NAMALWA (cell line): ENCODE measurements around the gene SNX5.

ENCODE experiments used
- DNase-seq: peaks from one replicate; pipeline ENCODE4 v3.0.0-alpha.2; 2015; ENCODE audit warnings: low spot score

Gene SNX5

DNA sequence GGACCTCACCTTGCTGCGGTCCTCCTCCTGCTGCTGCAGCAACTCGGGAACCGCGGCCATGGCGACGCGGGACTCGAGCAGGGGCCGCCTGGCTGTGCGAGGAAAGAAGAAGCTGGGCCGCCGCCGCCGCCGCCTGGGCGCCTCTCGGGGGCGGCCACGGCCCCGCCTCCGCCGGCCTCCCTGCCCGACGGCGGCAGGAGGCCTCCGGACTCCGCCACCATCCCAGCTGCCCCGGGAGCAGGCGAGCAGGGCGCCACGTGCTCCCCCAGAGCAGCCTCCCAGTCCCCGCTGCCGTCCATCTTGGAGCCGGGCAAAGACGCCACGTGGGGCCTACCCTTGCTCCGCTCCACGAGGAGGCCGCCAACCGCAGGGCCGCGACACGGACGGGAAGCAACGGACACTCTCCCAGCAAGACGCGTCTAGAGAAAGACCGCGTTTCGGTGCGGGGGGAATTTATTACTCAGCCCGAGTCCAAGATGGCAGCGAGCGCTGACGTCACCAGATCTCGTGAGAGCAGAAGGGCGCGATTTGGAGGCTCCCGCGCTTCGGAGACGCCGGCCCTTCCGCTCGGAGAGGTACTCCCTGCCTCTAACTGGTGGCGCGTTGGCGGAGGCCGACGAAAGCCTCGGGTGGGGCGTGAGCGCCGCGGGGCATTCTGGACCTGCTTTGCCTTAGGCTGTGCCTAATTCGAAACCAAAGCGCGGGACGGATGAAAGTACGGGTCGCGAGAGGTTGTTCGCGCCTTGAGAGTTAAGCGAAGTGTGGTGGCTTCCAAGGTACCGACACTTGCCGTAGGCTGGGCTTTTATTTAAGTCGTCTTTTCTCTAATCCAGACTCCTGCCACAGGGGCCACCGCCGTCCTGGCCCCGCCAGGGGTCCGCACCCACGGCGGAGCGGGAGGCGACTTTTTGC lies at the start of gene SNX5, which contains the start of gene MGME1:
Gene SNX5 (minus strand): TSS at position 429 of the 912 bp plus-strand sequence. CDS start 369 bp downstream, at position 60.
Gene MGME1 (plus strand): TSS at position 653 of the 912 bp plus-strand sequence. CDS start 842 bp downstream, outside the sequence.
- peak; percentile 99 for DNase-seq

- DNase-seq, result no peak
These were observed 49.5 kb upstream of the SNX5 start for GRCh38 chr20:18018100-18018499.

GRCh38 chr20:18016772-18017171 lies 48.2 kb upstream of the SNX5 start:
- no peak for DNase-seq

DNA sequence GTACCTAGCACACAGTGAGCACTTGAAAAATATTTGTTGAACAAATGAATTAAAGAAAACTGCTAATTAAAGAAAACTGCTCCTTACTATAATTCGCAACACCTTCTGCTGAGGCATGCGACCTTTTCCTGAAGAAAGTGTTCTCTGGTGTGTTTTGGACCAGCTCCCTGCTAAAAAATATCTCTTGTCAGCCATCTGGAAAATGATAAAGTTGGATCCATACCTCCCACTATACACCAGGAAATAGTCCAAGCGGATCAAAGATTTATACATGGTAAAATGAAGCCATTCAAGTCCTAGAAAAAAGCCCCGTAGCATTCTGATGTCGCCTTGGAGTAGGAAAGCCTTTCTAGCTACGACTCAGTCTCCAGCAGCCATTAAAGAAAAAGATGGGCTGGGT lies 45.8 kb upstream of the SNX5 start:
- DNase-seq, result no peak

- DNase-seq, result no peak
These were observed 44.3 kb upstream of the SNX5 start for GRCh38 chr20:18012901-18013300.

DNA sequence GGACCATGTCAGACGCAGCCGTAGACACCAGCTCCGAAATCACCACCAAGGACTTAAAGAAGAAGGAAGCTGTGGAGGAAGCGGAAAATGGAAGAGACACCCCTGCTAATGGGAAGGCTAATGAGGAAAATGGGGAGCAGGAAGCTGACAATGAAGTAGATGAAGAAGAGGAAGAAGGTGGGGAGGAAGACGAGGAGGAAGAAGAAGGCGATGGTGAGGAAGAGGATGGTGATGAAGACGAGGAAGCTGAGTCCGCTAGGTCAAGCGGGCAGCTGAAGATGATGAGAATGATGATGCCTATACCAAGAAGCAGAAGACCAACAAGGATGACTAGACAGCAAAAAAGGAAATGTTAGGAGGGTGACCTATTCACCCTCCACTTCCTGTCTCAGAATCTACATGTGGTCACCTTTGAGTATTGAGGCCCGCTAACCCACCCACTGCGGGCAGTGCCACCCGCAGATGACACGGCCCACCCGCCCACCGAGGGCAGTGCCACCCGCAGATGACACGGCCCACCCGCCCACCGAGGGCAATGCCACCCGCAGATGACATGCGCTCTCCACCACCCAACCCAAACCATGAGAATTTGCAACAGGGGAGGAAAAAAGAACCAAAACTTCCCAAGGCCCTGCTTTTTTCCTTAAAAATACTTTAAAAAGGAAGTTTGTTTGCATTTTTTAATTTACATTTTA lies 43.5 kb upstream of the SNX5 start:
- DNase-seq, result no peak

- DNase-seq, result no peak
These were observed 42.9 kb upstream of the SNX5 start for GRCh38 chr20:18011482-18011881.

- DNase-seq, result no peak
These were observed 40.5 kb upstream of the SNX5 start for GRCh38 chr20:18009116-18009515.

DNA sequence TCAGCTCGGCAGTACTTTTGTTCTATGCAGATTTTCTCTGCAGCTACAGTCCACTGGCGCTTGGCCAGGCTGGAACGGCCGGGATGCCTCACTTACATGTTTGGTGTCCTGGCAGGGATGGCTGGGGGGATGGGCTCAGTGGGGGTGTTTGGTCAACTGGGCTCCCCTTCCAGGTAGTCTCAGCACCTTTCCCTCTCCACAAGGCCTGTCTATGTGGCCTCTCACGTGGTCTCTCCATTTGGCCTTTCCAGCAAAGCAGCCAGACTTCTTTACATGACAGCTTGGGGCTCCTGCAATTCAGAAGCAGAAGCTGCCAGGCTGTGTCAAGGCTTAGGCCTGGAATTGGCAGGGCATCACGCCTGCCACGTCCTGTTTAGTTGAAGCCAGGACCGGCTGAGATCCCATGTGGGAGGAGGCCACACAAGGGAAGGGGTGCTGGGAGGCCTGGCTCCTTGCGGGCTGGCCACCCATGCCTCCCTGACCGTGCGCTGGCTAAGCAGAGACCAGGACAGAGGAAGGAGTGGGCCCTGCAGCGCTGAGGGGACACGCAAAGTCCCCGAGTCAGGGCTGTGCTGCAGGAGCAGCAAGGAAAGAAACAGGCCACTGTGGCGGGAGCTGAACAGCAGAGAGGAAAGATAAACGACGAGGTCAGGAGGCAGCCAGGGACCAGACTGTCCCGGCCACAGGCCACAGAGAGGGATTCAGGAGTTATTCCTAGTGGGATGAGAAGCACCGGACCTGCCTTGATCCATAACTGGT lies 39.1 kb upstream of the SNX5 start:
- no peak for DNase-seq

DNA sequence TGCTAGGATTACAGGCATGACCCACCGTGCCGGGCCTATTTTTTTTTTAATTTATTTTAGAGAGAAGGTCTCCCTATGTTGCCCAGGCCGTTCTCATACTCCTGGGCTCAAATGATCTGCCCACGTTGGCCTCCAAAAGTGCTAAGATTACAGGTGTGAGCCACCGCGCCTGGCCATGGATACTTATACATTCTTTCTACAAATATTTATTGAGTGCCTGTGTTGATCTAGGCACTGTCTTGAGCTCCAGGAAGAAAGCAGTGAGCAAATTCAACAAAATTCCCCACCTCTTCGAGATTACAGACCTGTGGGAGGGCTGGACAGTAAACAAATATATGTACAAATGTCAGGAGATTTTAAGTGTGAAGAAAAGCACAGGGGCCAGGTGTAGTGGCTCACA lies 38.1 kb upstream of the SNX5 start:
- DNase-seq, result no peak

DNA sequence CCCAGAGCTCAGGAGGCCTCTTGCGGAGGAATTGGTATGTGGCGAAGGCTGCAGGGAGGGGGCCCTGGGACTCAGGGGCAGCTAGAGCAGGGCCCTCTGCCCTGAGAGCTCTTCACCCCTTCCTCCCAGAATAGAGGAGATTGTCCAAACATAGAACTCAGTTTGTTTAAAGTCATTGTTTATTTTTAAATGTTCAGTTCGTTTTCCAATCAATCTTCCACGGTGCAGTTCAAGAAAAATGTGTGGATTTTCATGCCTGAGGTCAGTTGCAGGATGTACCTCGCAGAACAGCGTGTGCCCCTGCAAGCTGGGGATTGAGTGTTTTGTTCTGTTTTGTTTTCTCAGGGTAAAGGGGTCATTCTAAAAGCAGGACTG lies 37.4 kb upstream of the SNX5 start:
- DNase-seq, result no peak

GRCh38 chr20:18005170-18005989 lies 36.8 kb upstream of the SNX5 start:
- no peak for DNase-seq

DNA sequence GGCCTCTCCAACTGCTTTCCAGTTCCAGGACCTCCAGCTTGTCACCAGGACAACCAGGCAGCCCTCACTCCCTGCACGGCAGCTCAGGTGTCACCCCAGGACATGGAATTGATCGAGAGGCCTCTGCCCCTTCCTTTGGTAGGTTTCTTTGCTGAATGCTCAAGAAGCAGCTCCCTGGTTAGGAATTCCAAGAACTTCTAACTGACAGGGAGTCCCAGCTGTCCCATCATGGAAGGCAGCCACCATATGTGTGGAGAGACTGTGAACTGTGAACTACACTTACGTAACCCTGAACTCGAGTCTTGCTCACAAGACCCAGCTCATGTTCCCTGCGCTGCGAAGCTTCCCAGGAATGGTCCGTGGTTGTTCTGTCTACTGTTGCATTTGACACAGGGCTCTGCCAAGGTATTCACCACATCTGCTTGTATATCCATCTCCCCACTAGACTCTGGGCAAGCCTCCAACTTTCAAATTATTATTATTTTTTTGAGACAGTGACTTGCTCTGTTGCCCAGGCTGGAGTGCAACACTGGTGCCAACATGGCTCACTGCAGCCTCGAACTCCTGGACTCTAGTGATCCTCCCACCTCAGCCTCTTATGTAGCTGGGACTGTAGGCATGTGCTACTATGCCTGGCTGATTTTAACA lies 35.9 kb upstream of the SNX5 start:
- no peak for DNase-seq

DNA sequence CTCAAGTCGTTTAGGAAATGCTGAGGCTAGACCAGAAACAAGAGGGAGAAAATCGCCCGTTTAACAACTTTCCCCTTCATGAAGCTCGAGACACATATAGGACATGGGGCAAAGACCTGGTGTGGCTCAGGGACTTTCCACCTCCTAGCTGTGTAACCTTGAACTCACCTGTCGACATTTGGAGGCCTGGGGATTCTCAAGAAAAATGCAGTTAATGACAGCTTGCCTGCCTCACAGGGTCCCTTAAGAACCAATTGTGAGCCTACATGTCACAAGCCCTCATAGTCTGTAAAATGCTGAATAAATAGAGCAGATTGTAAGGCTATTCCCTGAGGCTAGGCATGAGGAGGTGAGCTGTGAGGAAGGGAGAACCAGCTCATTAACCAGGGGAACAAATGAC lies 35.3 kb upstream of the SNX5 start:
- no peak for DNase-seq

DNA sequence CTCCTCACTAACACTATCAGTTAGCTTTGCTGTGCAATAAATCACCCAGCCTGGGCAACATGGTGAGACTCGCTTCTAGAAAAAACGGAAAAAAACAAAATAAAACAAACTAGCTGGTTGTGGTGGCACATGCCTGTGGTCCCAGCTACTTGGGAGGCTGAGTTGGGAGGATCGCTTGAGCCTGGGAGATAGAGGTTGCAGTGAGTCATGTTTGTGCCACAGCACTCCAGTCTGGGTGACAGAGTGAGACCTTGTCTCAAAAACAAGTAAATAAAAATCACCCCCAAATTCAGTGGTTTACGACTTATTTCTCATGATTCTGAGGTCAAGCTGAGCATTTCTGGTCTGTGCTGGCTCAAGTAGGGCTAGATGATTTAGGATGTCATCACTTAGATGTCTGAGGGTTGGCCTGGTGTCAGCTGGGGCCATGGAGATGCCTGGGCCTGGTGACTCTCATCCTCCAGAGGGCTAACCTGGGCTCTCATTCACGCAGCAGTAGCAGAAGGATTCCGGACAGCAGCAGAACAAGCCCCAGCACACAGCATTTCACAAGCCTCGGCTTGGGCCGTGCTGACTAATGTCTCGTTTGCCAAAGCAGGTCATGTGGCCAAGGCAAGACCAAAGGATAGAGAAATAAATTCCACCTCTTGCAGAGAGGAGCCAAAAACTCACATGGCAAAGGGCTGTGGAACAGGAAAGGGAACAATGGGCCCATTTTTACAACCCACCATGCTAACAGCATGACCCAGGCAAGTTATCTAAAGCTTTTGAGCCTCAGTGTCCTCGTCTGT lies 32.7 kb upstream of the SNX5 start:
- no peak for DNase-seq

DNA sequence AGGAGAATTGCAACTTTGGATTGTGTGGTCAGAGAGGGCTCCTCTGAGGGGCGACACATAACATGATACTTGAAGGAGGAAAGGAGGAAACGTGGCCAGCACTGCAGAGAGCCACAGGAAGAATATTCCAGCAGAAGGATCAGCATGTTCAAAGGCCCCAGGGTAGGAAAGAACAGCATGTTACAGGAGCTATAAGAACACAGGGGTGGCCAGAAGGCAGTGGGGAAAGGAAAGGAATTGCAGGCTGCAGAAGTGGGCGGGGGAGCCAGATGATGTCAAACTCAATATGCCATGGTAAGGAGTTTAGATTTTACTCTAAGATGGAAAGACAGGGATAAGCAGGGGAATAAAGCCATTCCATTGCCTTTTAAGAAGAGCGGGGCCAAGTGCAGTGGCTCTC lies 31.0 kb upstream of the SNX5 start:
- no peak for DNase-seq

DNA sequence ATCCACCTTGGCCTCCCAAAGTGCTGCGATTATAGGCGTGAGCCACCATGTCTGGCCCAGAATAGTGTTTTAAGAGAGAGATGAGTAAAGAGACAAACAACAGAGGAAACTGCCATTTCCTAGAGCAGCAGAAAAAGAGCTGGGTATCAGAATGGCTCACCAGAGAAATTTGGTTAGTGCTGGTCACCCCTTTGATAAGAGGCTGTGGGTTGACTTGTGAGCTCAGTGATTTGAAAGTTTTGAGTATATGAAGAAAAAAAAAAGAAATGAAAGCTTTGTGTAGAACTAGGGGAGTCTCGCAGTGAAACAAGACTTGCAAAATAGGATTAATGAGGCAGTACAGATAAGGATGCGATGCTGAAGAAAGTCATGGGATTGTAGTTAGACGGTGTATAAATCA lies 29.9 kb upstream of the SNX5 start:
- no peak for DNase-seq

GRCh38 chr20:17995967-17996819 lies 27.6 kb upstream of the SNX5 start:
- DNase-seq, result peak; percentile 84

DNA sequence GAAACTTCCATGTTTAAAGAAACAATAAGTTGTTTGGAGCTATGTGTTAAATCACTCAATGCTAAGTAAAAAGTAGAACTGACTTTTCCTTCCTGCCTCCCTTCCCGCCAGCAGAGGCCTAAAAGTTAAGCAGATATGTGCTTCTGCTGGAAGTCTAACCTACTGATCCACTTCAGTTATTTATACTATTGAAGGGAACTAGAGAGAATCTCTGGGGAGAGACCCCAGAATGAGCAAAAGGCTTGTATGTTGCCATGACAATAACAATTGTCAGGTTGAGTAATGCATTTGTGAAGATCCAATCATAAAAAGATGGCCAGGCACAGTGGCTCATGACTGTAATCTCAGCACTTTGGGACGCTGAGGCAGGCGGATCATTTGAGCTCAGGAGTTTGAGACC lies 25.0 kb upstream of the SNX5 start:
- no peak for DNase-seq
